GM10266 (cell line): ENCODE results near the gene LGALS4.

Experiments
- DNase-seq: peaks from one replicate; pipeline ENCODE4 v3.0.0; 2012; ENCODE audit errors: extremely low spot score
- CTCF ChIP-seq: IDR thresholded peaks from 2 replicates; pipeline ENCODE4 v1.5.1; 2012; ENCODE audit warnings: mild to moderate bottlenecking, low read depth; ENCODE audit not compliant: control insufficient read depth, insufficient read depth; ENCODE audit errors: missing control alignments

The LGALS4 gene

GRCh38 chr19:38841180-38841766, 28.5 kb upstream of the LGALS4 start:
- TF ChIP-seq CTCF: no peak
- no peak for DNase-seq

GRCh38 chr19:38840583-38840968, 27.8 kb upstream of the LGALS4 start:
- no peak for DNase-seq
- TF ChIP-seq CTCF: no peak

- no peak for TF ChIP-seq CTCF
- no peak for DNase-seq
Measured at GRCh38 chr19:38839816-38840582, 27.3 kb upstream of the LGALS4 start.

GRCh38 chr19:38838986-38839761, 26.4 kb upstream of the LGALS4 start:
- no peak for DNase-seq
- TF ChIP-seq CTCF: no peak

- DNase-seq: no peak
- TF ChIP-seq CTCF: no peak
Measured at GRCh38 chr19:38838208-38838985, 25.7 kb upstream of the LGALS4 start.

- no peak for DNase-seq
- no peak for TF ChIP-seq CTCF
Measured at GRCh38 chr19:38837656-38838121, 24.9 kb upstream of the LGALS4 start.
